Retinal pigment epithelial cell (primary cell): Measurements from ENCODE around the gene KCNJ14.

Source experiments
- DNase-seq: peaks from one replicate; pipeline ENCODE4 v3.0.0-alpha.2; 2010; ENCODE audit warnings: low read depth
- H3K4me3 ChIP-seq: 2 replicates; pipeline ENCODE4 v1.5.1; 2011; ENCODE audit warnings: mild to moderate bottlenecking, low read length, control low read depth, moderate library complexity
- CTCF ChIP-seq: conservative IDR thresholded peaks from 2 replicates; pipeline ENCODE4 v1.5.1; 2011; ENCODE audit warnings: low read depth, low read length, control low read depth, inconsistent platforms

KCNJ14 gene

DNA sequence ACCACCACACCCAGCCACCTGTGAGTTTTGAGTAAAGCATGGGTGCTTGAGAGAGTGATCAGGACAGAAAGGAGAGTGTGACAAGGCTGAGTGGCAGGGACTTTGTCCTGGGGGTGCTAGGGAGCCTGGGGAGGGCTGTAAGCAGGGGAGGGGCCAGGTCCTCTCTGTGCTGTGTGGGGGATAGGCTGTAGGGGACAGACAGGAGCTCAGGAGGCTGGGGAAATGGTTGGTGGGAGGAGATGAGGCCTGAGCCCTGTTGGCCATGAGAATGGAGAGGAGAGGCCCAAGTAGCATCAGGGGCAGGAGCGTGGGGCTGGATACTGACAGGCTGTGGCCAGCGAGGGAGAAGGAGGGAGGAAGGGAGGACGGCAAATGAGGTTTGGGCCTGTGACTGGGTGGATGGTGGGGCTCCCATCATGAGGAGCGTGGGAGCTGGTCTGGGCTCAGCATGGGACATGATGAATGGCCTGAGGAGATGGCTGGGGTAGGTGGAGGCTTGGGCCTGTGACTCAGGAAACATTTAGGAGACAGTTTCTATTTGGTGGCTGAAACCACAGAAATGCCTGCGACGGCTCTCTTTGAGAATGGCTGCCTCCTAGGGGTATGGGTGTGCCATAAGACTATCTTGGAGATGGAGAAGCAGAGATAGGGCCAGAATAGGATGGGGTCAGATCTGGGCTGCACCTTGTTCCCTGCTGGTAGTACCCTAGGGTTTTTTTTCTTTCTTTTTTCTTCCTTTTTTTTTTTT lies 36.9 kb upstream of the KCNJ14 start:
- H3K4me3 ChIP-seq = no peak overlapping the region
- no peak for TF ChIP-seq CTCF
- no peak for DNase-seq

DNA sequence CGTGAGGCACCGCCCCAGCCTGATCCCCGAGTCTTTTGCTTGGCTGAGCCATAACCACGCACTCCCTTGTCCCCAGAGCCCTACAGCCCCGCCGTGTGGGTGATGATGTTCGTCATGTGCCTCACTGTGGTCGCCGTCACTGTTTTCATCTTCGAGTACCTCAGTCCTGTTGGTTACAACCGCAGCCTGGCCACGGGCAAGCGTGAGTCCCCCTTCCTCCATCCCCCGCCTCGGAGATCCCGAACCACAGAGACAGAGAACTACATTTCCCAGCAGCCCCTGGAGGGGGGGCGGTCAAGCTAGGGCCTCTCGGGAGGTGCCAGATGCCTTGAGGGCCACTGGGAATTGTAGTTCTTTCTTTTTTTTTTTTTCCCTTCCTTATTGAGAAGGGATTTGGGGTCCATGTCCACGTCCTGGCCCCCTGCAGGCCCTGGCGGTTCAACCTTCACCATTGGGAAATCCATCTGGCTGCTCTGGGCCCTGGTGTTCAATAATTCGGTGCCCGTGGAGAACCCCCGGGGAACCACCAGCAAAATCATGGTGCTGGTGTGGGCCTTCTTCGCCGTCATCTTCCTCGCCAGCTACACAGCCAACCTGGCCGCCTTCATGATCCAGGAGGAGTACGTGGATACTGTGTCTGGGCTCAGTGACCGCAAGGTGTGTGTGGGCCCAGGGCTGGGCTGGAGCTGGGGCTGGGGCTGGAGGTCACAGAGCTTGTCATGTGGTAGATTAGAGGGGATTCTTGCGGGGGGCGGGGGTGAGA lies 36.0 kb upstream of the KCNJ14 start:
- no peak overlapping the region for H3K4me3 ChIP-seq
- no peak for DNase-seq
- TF ChIP-seq CTCF = no peak

GRCh38 chr19:48421548-48421947 lies 33.8 kb upstream of the KCNJ14 start:
- no peak for TF ChIP-seq CTCF
- DNase-seq = no peak
- H3K4me3 ChIP-seq = no peak overlapping the region

DNA sequence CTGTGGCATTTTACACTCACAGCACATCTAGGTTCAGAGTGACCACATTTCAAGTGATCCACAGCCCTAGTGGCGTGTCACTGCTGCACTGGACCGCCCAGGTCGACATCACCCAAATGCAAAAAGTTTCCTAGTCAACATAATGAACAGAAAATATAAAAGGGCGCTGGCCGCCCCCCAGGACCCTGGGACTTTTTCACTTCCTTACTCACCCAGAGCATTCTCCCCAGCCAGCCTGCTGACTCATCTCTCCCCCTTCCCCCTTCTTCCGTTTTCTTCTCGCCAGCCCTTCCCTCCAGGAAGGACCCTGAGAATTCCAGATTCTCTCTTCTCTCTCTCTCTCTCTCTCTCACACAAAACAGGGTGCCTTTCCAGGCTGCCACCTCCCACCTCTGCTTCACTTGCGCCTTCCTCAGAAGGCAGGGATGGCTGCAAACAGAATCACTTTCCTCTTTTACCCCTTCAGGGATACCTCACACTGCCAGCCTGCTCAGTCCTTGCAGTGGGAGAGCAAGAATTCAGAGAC lies 30.6 kb upstream of the KCNJ14 start:
- TF ChIP-seq CTCF = no peak
- H3K4me3 ChIP-seq = no peak overlapping the region
- DNase-seq = no peak

- no peak for DNase-seq
- no peak overlapping the region for H3K4me3 ChIP-seq
- no peak for TF ChIP-seq CTCF
These were observed 26.7 kb upstream of the KCNJ14 start for GRCh38 chr19:48428670-48429069.

GRCh38 chr19:48433337-48433736 lies 22.0 kb upstream of the KCNJ14 start:
- no peak for DNase-seq
- H3K4me3 ChIP-seq = no peak overlapping the region
- no peak for TF ChIP-seq CTCF
